HG03571 (cell line): Measurements from ENCODE around the gene PAQR4.

Source experiments
- ATAC-seq: cut with Tn5 transposase; IDR thresholded peaks from one replicate; pipeline ENCODE4 v1.9.1; 2021; ENCODE audit not compliant: unreplicated experiment

PAQR4 gene

GRCh38 chr16:2963723-2964474, 5.2 kb upstream of the PAQR4 start, which contains the start of gene KREMEN2:
Gene KREMEN2 (plus strand): TSS chr16:2964275. CDS start chr16:2964521, 246 bp downstream.
- no peak for ATAC-seq

GRCh38 chr16:2964475-2965336, 4.4 kb upstream of the PAQR4 start:
- ATAC-seq = no peak

DNA sequence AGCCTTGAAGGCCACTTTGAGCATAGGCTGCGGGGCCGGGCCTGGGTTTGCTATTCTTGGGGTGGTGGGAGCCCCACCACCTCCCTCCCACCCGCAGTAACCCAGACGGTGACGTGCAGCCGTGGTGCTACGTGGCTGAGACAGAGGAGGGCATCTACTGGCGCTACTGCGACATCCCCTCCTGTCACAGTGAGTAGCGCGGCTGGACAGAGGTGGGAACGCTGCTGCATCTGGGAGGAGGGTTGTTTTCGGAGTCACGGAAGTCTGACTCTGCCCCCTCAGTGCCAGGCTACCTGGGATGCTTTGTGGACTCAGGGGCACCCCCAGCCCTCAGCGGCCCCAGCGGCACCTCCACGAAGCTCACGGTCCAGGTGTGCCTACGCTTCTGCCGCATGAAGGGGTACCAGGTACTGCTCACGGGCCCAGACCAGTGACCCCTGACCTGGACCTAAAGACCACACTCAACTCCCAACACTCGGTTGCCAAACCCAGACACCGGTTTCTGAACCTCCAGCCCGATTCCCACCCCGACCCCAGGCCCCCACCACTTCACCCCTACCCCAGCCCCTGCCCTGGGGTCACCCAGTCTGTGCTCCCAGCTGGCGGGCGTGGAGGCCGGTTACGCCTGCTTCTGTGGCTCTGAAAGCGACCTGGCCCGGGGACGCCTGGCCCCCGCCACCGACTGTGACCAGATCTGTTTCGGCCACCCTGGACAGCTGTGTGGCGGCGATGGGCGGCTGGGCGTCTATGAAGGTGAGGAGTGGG, 2.9 kb upstream of the PAQR4 start:
- no peak for ATAC-seq

DNA sequence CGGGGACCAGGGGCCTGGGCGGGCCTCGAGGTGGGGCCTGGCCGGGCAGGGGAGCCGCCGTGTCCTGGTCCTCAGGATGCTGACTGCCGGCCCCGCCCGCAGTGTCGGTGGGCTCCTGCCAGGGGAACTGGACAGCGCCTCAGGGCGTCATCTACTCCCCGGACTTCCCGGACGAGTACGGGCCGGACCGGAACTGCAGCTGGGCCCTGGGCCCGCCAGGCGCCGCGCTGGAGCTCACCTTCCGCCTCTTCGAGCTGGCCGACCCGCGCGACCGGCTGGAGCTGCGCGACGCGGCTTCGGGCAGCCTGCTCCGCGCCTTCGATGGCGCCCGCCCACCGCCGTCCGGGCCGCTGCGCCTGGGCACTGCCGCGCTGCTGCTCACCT, 2.3 kb upstream of the PAQR4 start:
- ATAC-seq = no peak

- ATAC-seq = no peak
Measured at GRCh38 chr16:2967211-2967631, 1.9 kb upstream of the PAQR4 start.

DNA sequence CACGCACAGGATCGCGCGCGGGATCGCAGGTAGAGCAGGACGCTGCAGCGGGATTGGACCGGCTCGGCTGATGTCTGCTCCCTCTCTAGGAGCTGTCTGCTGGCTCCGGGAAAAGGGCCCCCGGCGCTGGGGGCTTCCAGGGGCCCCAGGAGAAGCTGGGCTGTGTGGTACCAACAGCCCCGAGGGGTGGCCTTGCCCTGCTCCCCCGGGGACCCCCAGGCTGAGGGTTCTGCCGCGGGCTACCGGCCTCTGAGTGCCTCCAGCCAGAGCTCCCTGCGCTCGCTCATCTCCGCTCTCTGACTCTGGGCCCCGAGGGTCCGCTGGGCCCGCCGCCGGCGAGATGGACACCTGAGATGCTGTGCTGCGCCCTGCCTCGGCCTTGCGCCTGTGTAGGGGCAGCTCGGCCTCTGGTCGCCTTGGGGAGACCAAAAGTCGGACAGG, 1.4 kb upstream of the PAQR4 start:
- no peak for ATAC-seq

DNA sequence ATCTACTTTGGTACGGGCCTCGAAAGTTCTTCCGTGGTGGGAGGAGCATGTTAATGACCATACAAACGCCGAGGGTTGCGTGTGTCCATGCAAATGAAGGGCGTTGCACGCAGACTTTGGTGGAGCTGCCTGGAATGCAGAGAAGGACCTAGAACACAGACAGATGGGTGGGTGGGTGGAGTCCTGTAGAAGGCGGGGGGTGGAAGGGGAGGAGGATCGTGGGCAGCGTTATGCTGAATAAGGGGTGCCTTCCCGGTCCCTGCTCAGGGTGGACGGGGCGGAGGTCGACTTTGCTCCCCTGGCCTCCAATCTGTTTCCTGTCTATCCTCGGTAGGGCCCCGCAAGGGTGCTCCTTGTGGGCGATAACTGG, 795 bp upstream of the PAQR4 start:
- ATAC-seq = no peak

GRCh38 chr16:2969545-2970521, 685 bp downstream of the PAQR4 start:
- peak; percentile 32 for ATAC-seq

DNA sequence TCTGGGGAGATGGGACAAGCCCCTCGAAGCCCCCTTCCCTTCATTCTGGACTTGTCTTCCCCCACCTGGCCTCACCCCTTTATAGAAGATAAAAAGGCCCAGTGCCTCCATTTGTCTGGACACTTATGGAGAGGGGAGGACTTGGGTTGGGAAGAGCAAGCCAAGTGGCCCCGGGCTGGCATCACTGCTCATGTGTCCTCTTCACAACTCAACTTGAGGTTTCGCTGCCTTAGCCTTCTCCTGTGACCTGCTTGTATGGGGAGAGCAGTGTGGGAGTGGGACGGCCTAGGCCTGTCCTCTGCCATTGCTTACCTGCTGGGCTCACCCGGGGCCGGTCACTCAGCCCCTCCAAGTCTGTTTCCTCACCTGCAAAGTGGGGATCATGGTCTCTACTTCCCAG, 1.4 kb downstream of the PAQR4 start:
- ATAC-seq = no peak

DNA sequence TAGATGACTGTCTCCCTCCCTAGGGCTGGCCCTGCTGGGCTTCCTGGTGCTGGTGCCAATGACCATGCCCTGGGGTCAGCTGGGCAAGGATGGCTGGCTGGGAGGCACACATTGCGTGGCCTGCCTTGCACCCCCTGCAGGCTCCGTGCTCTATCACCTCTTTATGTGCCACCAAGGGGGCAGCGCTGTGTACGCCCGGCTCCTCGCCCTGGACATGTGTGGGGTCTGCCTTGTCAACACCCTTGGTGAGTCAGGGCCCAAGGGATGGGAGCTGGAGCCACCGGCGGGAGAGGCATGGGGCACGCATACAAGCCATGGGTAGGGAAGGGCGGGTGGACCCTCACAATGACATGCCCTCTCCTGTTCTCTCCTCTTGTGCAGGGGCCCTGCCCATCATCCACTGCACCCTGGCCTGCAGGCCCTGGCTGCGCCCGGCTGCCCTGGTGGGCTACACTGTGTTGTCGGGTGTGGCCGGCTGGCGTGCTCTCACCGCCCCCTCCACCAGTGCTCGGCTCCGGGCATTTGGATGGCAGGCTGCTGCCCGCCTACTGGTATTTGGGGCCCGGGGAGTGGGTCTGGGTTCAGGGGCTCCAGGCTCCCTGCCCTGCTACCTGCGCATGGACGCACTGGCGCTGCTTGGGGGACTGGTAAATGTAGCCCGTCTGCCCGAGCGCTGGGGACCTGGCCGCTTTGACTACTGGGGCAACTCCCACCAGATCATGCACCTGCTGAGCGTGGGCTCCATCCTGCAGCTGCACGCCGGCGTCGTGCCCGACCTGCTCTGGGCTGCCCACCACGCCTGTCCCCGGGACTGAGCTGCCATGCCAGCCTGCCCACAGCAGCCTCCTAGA, 2.2 kb downstream of the PAQR4 start:
- ATAC-seq = no peak

GRCh38 chr16:2971985-2972784, 3.0 kb downstream of the PAQR4 start:
- no peak for ATAC-seq

DNA sequence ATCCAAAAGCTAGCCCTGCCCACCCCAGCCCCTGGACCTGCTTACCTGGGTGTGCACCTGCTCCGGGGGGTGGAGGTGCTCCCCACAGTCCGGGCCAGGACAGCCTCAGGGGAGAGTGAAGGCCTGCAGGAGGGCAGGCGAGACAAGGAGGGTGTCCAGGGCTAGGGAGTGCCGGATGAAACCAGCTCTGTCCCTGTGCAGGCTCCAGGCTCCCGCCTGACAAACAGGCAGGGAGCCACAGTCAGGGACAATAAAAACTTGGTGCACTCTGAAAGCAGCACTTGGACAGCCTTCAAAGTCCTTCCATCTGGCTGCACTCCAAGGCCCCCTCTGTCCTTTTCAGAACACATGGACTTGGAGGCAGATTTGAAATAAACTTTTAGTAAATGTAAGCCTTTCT, 3.9 kb downstream of the PAQR4 start:
- no peak for ATAC-seq

DNA sequence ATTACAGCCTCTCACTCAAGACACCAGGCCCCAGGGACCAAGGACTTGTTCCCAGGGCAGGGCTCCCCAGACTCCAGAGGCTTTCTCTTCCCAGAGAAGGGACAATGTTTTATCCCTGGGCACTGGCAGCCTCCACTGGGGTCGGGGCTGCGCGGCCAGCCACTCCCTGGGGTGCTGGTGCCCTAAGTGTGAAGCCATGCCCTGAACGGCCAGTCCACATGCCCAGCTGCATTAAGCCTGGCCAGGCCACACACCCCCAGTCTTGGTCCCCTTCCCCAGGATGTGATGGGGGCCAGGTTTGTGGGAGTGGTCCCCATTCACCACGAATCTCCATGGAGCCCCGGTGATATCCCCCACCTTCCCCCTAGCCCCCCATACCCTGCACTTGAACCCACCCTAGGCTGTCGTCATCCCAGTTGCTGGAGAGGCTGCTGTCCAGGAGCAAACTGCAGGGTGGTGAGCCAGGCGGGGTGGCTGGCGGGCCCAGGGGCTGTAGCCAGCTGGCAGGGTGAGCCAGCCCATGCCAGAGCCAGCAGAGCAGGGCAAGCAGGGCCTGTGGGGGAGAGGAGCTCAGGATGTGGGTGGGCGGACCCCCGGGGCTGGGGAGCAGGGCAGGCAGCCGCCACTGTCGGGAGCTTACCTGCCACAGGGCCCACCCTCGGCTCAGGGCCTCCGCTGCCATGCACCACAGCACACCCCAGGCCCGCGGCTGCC, 4.6 kb downstream of the PAQR4 start:
- no peak for ATAC-seq

DNA sequence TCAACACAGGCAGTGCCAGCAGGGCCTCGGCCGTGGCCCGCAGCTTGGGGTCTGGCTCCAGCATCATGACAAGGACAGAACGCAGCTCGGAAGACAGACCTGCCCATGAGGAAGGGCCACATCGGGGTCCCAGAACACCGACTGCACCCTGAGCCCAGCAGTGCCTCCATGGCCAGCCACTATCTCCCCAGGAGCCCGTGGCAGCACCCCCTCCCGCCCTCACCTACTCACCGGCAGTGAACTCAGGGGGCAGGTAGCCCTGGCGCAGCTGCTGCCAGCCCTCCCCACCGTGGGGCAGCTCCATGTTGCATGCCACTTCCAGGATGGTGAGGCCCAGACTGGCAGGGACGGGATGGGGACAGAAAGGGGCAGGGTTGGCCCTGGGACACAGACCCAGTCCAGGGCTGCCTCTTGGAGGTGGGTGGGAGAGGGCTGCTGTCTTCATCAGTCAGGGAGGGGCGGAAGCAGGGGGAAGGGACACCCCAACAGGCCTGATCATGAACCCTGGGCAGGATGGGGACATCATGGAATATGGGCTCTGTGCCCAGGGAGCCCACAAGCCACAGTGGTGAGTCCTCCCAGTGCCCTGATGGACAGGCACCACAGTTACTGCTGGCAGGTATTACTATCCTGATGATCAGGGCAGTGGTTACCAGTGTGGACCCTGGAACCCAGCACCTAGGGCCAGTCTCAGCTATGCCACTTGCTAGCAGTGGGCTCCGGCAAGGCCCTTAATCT, 5.3 kb downstream of the PAQR4 start:
- ATAC-seq = no peak

DNA sequence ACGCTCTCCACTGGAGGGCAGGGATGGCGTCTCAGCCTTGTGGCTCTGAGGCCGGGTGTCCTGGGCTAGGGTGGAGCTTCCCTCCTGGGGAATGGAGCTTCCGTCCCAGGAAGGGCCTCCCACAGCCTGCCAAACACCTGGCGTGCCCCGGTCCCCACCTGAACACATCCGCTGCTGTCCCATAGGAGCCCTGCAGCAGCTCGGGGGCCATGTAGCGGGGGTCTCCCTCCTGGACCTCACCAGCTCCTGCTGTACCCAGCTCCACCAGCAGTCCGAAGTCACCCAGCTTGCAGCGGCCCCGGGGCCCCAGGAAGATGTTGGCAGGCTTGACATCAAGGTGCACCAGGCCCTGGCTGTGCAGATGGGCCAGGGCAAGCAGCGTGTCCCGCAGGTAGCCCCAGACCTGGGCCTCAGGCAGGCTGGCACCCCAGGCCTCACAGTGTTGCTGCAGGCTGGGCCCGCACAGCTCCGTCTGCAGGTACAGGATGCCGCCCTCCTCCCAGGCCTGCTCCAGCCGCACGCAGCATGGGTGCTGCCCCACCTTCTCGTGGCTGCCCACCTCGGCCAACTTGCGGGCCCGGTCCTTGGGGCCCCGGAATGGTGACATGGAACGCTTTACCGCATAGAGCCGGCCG, 6.1 kb downstream of the PAQR4 start:
- ATAC-seq = no peak

GRCh38 chr16:2976201-2976600, 7.1 kb downstream of the PAQR4 start:
- no peak for ATAC-seq

DNA sequence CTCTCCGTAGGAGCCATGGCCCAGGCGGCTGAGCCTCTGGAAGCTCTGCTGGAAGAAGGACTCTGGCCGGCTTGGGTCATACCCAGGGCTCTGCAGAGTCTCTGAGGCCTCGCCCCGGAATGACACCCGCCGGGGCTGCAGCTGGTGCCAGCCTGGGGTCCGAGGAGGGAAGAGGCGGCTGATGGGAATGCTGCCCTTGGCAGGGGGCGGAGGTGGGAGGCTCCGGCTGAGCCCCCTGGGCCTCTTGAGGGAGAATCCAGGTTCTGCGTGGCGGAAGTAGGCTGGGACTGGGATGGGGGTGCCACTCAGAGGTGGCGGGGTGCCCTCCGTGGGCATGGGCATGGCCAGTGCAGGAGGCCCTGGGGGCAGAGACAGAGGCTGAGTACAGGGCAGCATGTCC, 7.5 kb downstream of the PAQR4 start:
- no peak for ATAC-seq
